GM20431 (cell line): ENCODE results near the gene ALOX12B.
"Not testable (repeated sequence)": the region's sequence is repeated elsewhere in the genome, so short reads cannot be mapped to it uniquely, and the experiment has no call there.

Experiments used
- in situ Hi-C: fragments of 300-500 bp; cut with MseI, MboI; formaldehyde crosslinking; loops from one replicate; pipeline ENCODE4 v1.15.0; 2020; ENCODE audit warnings: low sequenced_read_pairs; ENCODE audit not compliant: unreplicated experiment

Gene ALOX12B

DNA sequence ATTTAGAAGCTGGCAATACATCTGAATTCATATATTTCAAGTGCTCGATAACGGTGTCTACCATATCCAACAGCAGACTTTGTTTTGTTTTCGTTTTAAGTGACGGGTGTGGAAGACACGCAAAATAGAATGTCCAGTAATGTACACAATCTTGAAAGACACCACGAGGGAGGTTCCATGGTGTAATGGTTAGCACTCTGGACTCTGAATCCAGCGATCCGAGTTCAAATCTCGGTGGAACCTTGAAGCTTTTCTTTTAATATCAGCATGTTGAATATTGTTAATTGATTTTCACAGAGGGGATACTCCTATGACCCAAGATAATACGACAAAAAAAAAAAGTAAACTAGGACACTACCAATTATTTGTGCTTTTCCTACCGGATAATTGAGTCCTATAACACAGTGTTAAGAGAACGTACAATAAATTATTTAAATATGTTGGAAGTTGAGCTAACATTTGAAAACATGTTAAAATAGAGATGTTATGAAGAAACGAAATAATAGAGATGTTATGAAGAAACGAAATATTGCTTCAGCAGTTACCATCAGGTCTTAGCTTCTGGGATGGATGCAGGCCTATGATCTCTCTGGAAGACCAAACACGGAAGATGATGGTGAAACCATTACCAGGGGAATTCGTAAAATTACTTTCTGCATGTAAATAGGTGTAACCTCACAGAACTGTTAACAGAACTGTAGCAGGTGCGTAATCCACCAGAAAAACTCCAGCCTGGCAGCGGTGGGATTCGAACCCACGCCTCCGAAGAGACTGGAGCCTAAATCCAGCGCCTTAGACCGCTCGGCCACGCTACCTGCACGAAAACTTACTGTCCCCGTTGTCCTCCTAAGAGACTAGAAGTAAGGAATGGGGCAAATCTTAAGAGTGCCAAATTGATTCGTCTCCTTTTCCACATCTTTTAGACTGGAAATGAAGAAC is 32.3 kb upstream of the ALOX12B start:
- in situ Hi-C loops = no loop called here

- in situ Hi-C loops = no loop called here
Measured at GRCh38 chr17:8118769-8119580, 31.5 kb upstream of the ALOX12B start.

DNA sequence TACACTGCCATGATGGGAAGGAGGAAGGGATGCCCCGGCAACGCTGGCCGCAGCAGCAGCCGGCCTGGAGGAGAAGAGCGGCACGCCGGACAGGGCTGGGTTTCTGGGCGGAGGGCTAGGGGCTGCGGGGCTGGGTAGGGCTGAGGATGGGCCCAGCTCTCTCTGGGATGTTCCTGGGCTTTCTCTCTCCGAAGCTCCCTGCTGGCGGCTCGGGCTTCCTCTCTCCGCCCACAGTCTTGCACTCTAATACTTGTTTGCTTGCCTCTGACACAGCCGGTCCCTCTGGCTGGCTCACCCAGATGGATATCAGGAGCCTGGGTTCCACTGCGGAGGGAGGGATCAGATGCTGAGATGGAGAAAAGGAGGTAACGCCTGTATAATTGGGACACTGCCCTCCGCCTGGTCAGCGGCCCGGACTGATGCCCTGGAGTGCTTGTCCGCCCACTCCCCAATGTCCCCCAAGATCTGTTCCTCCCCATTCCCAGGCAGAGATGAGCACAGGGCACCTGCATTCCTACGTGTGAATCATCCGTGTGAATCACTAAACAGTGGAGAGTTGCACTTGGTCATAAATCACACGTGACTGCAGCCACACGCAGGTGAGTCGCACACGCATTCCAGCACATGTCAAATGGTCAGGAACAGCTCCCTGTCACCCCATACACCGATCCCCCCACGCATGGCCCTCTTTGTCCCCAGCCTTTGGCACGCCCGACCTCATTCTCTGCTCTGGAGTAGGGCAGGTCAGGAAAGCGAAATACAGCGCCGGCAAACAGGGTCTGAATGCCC is 30.7 kb upstream of the ALOX12B start, which contains the start of gene ALOXE3:
Gene ALOXE3 (minus strand): TSS at position 535 of the 789 bp plus-strand sequence. CDS start 524 bp downstream, at position 11.
- in situ Hi-C loops = no loop called here

DNA sequence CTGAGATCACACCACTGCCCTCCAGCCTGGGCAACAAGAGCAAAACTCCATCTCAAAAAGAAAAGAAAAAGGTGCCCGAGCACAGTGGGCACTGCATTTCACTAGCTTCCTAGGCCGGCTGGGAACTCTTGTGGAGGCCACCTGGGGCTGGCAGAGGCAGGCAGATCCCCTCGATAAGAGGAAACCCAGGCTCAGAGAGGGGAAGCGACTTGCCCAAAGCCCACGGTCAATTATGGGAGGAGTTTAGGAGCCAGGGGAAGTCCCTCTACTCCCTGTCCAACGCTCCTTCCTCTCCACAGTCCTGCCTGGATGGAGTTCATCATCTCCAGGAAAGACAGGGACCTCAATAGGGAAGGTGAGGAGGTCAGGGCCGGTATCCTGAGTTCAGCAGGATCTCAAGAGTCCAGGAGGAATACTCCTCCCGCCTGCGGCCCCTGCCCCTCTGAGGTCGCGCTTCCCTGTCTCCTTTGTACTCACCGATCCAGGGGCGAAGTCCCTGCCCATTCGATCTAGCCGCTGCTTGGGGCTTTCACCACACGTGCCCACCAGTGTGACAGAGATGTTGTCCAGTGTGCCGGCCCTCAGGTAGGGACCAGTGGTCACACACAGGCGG is 30.0 kb upstream of the ALOX12B start:
- in situ Hi-C loops = no loop called here

DNA sequence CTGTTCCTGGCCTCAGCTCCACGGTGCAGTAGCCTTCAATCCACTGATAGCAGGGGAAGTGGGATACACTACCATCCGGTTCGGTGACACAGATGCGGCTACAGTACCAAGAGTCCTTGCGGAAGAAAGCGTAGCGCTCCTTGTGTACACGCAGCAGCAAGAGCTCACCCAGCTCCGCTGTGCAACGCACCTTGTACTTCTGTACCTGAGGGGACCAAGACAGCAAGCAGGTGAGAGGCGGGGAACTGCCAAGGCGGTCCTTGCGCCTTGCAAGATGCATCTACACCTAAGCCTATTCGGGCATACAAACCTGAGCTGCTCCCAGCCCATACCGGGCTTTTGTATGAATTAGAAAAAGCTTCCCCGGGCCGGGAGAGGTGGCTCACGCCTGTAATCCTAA is 29.3 kb upstream of the ALOX12B start:
- in situ Hi-C loops = no loop called here

- in situ Hi-C loops = no loop called here
Measured at GRCh38 chr17:8110907-8111306, 23.4 kb upstream of the ALOX12B start.

DNA sequence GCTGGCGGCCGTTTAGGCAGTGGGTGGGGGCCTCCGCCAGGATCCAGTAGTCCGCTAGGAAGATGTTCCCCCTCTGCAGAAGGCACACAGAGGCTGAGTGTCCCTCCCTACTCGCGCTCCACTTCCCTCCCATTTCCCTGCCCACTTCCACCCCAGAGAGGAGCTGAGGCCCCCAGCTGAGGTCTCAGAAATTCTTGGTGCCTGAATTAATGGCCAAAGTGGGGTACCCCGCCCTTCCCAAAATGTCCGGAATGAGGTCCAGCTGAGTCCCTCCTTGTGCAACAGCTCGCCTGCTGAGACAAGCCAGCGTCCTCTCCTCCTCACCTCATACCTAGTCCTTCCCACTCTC is 22.9 kb upstream of the ALOX12B start:
- in situ Hi-C loops = no loop called here

DNA sequence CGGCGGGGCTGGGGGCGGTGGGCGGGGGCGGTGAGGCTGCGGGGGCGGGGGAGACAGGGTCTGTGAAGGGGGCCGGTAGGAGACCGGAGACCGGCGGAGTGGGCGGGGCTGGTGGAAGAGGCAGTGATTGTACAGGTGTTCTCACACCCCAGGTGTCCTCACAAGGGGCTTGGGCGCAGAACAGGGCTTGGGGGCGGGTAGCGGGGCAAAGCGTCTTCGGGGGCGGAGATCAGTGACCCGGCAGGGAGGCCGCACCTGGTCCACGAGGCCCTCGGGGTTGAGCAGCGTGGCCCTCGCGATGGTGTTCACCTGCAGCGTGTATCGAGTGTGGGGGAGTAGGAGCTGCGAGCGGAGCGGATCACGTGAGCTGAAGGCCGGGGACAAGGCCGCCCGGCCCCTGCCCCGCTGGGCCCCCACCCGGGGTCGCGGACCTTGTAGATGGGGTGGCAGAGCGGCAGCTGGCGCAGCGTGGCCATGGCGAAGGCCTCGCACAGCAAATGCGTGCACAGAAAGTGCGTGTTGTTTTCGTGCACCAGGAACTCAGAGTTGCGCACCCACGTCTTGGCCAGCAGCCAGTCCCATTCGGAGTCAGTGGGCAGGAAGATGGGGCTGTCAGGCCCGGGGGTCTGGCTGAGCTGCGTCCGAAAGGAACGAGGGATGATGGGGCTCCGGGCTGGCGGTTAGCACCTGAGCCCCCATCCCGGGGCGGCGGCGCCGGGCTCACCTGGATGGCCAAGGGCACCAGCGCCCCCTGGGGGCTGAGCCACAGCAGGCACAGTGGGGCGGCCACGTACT is 22.3 kb upstream of the ALOX12B start:
- in situ Hi-C loops = no loop called here

- in situ Hi-C loops = no loop called here
Measured at GRCh38 chr17:8108972-8109660, 21.6 kb upstream of the ALOX12B start.

DNA sequence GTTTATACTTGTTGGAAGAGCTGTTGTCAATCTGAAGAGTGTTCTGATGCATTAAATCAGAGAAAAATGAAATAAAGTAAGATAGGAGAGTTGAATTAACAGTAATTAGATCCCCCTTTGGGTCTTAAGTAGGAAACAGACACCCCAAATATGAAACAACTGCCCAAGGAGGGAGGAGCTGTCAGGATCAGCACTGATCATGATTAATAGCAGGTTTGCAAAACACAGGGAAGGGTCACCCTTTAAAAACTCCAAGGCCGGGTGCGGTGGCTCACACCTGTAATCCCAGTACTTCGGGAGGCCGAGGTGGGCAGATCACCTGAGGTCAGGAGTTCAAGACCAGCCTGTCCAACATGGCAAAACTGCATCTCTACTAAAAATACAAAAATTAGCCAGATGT is 19.5 kb upstream of the ALOX12B start:
- in situ Hi-C loops = not testable (repeated sequence)

GRCh38 chr17:8105957-8106398 is 18.5 kb upstream of the ALOX12B start:
- in situ Hi-C loops = no loop called here

- in situ Hi-C loops = no loop called here
Measured at GRCh38 chr17:8104911-8105310, 17.4 kb upstream of the ALOX12B start.

DNA sequence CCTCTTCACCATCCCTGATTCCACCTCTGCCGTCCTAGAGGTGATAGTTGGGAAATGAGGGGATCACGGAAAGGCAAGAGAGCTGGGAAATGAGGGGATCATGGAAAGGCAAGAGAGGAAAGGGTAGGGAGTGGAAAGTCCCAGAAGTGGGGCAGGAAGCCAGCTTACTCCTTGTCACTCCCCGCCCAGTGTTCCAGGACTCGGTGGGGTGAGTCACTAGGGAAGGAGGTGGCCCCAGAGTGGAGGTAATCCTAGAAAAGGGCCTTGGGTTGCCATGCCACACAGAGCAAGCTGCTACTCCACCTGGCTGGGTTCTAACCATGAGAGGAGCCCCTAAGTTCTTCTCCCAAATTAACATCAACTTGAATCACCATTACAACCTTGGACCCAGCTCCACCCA is 16.0 kb upstream of the ALOX12B start:
- in situ Hi-C loops = no loop called here

- in situ Hi-C loops = no loop called here
Measured at GRCh38 chr17:8101721-8102120, 14.2 kb upstream of the ALOX12B start.

GRCh38 chr17:8100763-8101162 is 13.2 kb upstream of the ALOX12B start:
- in situ Hi-C loops = no loop called here

DNA sequence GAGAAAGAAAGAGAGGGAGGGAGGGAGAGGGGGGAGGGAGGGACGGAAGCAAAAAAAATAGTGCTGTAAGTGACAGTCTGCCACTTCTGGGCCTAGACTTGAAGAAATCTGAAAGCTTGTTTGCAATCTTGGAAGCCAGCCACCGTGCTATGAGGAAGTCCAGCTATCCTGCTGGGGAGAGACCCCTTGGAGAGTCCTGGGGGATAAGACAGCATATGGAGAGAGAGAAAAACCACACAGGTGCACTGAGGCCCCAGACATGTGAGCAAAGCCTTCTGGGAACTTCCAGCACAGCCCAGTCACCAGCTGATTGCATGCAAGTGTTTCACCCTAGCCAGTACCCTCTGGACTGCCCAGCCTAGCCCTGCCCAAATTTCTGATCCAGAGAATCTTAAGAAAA is 12.6 kb upstream of the ALOX12B start:
- in situ Hi-C loops = no loop called here

- in situ Hi-C loops = no loop called here
Measured at GRCh38 chr17:8096541-8096940, 9.0 kb upstream of the ALOX12B start.

GRCh38 chr17:8095361-8095760 is 7.8 kb upstream of the ALOX12B start:
- in situ Hi-C loops = no loop called here
